ENCODE measurements around the gene SLC9A2.

Gene SLC9A2, protein sequence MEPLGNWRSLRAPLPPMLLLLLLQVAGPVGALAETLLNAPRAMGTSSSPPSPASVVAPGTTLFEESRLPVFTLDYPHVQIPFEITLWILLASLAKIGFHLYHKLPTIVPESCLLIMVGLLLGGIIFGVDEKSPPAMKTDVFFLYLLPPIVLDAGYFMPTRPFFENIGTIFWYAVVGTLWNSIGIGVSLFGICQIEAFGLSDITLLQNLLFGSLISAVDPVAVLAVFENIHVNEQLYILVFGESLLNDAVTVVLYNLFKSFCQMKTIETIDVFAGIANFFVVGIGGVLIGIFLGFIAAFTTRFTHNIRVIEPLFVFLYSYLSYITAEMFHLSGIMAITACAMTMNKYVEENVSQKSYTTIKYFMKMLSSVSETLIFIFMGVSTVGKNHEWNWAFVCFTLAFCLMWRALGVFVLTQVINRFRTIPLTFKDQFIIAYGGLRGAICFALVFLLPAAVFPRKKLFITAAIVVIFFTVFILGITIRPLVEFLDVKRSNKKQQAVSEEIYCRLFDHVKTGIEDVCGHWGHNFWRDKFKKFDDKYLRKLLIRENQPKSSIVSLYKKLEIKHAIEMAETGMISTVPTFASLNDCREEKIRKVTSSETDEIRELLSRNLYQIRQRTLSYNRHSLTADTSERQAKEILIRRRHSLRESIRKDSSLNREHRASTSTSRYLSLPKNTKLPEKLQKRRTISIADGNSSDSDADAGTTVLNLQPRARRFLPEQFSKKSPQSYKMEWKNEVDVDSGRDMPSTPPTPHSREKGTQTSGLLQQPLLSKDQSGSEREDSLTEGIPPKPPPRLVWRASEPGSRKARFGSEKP

DNA sequence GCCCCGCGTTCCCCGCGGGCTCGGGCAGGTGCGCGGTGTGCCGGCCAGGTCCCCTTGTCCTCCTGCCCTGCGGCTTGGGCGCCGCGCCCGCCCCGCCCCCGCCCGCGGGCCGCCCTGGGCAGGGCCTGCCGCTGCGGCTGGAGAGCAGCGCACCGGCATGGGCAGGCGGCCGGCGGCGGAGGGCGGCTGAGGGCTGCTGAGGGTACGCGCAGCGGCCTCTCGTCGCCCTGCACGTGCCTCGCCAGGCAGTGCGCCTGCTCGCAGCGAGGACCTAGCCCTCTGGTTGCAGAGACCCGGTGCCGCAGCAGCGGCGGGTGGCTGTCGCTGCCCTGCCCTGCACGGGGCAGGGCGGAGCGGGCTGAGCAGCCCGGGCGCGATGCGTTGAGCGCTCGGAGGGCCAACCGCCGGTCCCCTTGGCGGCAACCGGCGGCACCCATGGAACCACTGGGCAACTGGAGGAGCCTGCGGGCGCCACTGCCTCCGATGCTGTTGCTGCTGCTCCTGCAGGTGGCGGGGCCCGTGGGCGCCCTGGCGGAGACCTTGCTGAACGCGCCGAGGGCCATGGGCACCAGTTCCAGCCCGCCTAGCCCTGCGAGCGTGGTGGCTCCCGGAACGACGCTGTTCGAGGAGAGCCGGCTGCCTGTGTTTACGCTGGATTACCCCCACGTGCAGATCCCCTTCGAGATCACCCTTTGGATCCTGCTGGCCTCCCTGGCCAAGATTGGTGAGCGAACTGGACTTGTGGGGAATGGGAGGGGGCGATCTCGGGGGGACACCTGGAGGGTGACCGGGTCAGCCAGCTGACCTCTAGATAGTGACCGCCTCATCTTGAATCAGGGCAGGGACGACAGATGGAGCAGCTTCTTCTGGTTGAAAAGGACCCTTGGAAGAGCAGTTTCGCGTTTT is at the start of gene SLC9A2:
Gene SLC9A2, plus strand, starts transcription at position 140 of the 906 bp plus-strand sequence. Its CDS starts 296 bp downstream, at position 436.
- in situ Hi-C loops (cut with MboI; ENCODE audit: low sequenced_read_pairs), result loop anchor here (25.0 kb wide), 1 partner anchor 607 kb away; no protein-coding TSS in a partner anchor

DNA sequence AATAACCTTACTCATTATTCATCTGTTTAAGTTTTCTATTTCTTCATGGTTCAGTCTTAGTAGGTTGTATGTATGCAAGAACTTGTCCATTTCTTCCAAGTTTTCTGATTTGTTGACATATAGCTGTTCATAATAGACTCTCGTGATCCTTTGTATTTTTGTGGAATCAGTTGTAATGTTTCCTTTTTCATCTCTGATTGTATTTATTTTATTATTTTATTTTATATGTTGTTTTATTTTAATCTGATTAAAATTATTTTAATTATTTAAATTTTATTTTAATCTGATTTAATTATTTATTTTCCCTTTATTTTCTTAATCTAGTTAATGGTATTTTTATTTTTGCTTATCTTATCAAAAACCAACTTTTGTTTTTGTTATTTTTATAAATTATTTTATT is 43.5 kb upstream of the SLC9A2 start:
- in situ Hi-C loops (cut with MboI; ENCODE audit: low sequenced_read_pairs), result no loop called here

DNA sequence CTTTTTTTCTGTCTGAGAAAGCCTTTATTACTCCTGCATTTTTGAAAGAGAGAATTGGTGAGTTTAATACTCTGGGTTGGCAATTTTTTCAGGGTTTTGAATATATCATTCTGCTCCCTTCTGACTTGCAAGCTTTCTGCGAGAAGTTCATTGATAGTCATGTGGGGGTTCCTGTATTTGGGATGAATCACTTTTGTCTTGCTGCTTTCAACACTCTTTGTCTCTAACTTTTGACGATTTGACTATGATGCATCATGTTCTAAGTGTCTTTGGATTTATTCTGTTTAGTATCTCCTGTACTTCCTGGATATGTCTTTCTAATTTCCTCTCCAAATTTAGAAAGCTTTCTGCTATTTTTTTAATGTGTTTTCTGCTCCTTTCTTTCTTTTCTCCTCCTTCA is 41.0 kb upstream of the SLC9A2 start:
- in situ Hi-C loops (cut with MboI; ENCODE audit: low sequenced_read_pairs), result no loop called here

DNA sequence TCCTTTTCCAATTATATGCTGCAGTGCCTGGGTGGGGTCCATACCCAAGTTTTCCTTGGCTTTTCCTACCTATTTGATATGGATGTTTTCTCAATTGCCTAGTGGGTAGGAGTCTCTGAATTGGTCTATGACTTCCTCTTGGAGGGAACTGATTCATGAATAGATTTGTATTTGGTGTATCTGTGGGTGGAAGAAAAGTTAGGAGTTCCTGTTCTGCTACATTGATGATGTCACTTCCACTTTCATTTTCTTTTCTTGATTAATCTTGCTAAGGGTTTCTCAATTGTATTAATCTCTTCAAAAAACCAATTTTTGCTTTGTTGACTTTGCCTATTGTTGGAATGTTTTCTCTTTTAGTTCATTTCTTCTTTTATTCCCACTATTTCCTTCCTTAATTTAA is 37.4 kb upstream of the SLC9A2 start:
- in situ Hi-C loops (cut with MboI; ENCODE audit: low sequenced_read_pairs), result no loop called here

DNA sequence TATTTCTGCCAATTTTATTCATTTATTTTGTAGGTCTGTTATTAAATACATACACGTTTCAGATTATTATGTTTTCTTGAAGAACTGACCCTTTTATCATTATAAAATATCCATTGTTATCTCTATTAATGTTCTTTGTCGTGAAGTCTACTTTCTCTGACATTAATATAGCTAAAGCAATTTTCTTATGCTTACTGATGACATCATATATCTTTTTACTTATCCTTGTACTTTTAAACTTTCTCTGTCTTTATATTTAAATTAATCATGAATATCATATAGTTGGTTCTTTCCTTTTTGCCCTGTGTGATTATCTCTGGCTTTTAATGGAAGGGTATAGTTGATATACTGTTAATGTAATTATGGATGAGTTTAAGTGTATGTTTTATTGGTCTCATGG is 36.5 kb upstream of the SLC9A2 start:
- in situ Hi-C loops (cut with MboI; ENCODE audit: low sequenced_read_pairs), result no loop called here

DNA sequence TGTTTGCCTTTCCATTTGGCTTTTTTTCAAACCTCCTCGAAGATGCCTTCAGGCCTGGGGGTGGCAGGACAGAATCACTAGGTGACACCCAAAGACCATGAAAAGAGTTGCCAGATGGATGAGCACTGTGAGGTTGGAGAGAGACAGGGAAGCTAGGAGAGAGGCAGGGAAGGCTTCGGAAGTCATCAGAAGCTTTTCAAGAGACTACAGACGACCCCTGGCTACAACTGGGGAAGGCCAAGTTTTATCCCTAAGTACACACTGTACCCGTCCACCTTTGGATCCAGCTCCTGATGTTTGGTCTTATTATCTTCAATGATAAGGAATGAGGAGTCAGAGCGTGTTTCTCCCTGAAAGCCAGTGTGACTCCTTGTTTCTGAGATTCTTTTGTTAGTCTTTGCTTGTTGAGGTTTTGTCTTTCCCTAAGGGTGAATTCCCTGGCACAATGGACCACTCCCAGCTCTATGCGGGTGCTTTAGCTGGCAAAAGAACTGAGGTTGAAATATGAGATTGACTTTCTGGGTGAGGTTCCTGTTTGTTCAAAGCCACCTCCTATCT is 33.4 kb upstream of the SLC9A2 start:
- in situ Hi-C loops (cut with MboI; ENCODE audit: low sequenced_read_pairs), result no loop called here

DNA sequence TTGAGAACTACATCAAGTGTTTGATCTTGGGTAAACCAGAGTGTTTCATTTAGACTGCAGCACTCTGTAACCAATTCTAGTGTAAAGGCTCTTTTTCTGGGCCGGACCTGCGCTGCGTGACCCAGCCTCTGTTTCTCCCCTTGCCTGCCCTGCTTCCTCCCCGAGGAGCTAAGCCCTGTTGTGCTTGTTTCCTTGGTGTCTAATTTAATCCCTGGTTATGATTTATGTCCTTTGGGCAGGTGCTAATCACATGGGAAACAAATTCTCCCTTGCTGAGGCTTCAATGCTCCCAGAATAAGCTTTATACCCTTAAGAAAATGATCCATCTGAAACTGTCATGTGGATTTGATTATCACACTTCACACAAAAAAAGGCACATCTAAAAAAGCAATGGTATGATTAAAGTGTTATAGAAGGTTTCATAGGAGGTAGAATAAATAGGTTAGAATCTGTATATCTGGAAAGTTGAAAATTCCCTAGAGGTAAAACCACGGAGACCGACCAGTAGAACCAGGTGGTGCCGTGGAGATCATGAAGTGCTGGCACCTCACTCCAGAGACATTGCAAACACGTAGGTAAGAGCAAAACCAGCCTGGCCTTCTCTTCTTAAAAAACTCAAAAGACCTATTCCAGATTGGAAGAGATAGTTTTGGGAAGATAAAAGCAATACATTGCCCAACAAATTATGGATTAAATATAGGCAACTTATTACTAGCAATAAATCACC is 31.0 kb upstream of the SLC9A2 start:
- in situ Hi-C loops (cut with MboI; ENCODE audit: low sequenced_read_pairs), result no loop called here

DNA sequence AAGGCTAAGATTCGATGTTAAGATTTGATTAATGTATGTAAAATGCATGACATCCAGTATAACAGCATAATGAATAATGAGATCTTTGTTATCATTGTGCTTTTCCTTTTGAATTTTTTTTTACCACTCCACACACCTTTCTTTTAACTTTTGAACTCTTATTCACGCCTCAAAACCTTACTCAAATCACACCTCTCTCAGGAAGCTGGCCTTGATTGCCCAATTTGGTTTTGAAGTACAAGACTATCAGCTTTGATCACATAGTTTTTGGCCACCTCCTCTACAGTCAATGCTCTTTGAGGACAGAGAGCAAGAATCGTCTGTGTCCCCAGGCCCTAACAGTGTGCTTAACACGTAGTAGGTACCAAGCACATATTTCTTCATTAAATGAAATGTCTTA is 29.9 kb upstream of the SLC9A2 start:
- in situ Hi-C loops (cut with MboI; ENCODE audit: low sequenced_read_pairs), result no loop called here

DNA sequence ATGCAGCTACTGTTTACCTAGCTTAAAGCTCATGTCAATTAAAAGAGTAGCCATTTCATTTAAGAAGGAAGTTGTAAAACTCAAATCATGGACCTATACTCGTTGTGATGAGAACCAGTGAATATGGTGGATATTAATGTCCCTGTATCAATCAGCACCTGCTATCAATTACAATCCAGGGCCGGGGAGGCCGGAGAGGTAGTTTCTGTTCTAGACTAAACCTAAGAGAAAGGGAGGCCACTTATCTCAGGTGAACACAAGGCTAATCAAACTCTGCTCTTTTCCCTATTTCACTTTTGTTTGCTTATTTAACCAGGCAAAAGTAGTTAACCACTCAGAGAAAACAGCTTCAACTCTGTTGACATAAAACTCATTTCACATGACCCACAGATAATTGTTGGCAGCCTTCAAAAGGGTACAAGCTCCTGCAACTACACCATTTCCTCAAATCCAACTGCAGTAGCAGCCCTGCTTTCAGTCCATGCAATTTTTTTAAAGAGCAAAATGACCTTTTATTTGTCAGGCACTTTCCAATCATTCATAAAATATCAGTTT is 27.8 kb upstream of the SLC9A2 start:
- in situ Hi-C loops (cut with MboI; ENCODE audit: low sequenced_read_pairs), result loop anchor here (10.0 kb wide), 1 partner anchor 117 kb away; the partner anchor contains the start of gene SLC9A4

DNA sequence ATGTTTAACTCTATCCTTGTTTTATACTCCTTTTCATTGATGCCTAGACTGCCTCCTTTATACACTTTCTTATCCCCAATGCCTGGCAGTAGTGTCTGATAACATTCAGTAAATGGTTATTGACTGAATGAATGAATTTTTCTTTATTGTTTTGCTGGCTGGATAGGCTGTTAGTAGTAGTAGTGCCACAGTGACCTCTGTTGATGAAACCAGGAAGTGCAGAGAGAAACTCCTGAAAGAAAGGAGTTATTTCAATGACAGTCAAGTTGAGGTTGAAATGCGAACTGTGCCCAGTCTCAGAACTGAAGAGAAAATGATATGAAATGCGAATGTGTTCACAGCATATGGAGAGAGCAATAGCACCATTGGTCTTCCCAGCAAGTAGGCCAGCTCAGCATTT is 26.8 kb upstream of the SLC9A2 start:
- in situ Hi-C loops (cut with MboI; ENCODE audit: low sequenced_read_pairs), result loop anchor here (10.0 kb wide), 1 partner anchor 118 kb away; the partner anchor contains the start of gene SLC9A4

DNA sequence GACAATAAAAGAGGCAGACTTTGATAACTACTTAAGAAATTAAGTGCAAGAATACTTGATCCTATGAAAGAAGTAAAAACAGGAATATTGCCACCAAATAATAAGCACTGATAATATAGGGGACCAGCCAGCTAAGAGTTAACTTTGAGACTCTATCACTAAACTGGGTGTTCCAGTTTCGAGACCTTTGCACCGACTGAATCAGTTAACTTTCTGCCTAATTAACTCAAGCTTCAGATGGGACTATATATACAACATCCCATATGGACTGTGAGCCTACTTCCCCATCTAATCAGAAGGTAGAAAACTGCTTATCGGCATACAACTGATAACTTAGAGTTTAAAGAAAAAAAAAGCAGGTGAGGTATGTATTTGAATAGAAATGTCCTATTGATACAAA is 25.8 kb upstream of the SLC9A2 start:
- in situ Hi-C loops (cut with MboI; ENCODE audit: low sequenced_read_pairs), result loop anchor here (10.0 kb wide), 1 partner anchor 119 kb away; the partner anchor contains the start of gene SLC9A4

DNA sequence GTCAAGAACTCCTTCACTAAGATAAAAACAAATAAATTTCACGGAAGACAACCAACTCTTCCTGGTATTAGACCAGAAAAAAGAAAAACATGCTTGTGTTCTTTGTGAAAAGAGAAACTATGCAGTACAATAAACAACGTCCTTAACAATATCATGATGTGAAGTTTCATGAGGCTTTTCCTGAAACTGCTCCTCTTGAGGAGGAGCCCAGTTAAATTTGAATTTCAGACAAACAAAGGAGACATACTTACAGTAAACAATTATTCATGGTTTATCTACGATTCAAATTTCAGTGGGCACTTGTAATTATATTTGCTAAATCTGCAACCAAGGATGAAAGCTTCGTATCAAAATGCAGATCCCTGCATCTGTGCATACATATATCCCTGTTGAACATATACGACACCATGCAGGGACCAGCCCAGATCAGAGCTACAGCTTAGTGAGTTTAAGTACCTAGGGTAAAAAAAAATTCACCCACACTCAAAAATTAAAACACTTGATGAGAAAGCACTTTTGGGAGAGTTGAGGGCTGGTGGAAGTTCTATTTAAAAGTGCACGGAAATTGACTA is 24.8 kb upstream of the SLC9A2 start:
- in situ Hi-C loops (cut with MboI; ENCODE audit: low sequenced_read_pairs), result loop anchor here (10.0 kb wide), 1 partner anchor 120 kb away; the partner anchor contains the start of gene SLC9A4

DNA sequence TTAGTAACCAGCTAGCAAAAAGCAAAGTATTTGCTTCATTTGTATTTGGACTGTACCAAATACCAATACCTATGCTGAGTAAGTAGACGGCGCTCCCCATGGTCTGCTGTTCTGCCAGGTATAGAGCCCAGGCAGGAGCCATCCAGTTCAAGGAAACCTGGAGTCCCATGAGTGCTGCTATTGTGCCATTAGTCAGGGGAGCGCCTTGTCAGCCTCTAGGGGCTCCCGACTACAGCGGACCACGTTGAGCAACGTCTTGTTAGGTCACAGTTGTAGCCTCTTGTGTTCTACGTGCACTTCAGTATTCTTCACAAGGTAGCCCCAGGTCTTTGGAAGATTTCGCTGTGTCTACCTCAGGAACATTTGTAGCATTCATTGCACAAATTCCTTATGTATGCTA is 21.6 kb upstream of the SLC9A2 start:
- in situ Hi-C loops (cut with MboI; ENCODE audit: low sequenced_read_pairs), result loop anchor here (10.0 kb wide), 1 partner anchor 123 kb away; the partner anchor contains the start of gene SLC9A4

DNA sequence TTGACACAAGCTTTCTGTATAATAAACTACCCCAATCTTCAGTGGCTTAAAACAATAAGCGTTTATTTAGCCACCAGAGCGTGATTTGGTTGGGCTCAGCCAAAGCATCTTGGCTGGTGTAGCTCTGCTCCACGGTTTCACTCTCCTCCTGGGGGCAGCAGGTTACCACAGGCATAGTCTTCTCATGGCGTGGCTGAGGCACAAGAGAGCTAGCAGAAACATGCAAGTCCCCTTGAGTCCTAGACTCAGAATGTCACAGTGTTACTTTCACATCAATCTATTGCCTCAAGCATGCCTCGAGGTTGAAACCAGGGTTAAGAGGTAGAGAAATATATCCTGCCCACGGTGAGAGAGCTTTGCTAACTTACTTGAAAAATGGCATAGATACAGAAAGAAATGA is 19.9 kb upstream of the SLC9A2 start:
- in situ Hi-C loops (cut with MboI; ENCODE audit: low sequenced_read_pairs), result loop anchor here (10.0 kb wide), 1 partner anchor 125 kb away; the partner anchor contains the start of gene SLC9A4

DNA sequence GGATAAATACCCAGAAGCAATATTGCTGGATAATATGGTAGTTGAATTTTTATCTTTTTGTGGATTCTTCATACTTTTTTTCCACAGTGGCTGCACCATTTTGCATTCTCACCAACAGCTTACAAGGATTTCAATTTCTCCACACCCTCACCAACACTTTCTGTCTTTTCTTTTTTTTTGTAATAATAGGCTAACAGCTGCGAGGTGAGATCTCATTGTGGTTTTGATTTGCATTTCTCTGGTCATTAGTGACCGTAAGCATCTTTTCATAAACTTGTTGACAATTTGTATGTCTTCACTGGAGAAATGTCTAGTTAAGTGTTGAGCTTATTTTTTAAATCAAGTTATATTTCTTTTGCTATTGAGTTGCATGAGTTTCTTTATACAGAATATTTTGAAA is 17.6 kb upstream of the SLC9A2 start:
- in situ Hi-C loops (cut with MboI; ENCODE audit: low sequenced_read_pairs), result loop anchor here (25.0 kb wide), 1 partner anchor 589 kb away; no protein-coding TSS in a partner anchor

DNA sequence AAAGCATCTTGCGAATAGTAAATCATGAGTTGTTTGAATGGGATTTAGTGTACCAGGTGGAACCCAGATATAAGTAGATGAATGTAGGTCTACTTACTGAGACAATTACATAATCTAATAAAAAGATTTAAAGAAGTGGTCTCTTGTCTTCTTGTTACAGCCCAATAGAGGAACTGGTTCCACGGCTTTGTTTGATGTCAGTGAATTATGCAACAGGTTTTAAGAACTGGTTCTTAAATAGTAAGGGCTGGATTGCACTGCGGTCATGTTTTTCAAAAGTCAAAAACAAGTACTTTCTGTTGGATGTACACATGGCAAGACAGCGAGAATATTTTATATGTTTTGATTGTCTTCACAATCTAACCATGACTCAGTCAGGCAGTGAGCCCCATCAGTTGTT is 15.4 kb upstream of the SLC9A2 start:
- in situ Hi-C loops (cut with MboI; ENCODE audit: low sequenced_read_pairs), result loop anchor here (25.0 kb wide), 1 partner anchor 592 kb away; no protein-coding TSS in a partner anchor

DNA sequence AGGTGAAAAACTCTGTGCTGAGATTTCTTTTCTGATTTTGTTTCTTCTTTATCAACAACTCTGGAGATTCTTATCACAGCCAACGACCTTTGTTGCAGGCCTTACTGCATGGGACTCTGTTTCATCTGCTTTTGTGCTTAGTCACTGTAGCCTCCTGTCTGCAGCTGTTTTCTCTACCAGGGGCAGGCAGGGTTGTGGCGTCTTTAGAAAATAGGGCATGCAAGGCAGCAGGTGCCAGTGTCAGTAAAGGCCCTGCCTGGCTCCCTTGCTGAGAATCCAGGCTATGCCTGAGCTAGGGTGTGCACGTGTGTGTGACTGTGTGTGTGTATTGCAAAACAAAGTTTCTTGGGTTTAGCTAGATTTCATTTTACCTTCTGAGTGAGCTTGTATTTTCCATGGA is 14.6 kb upstream of the SLC9A2 start:
- in situ Hi-C loops (cut with MboI; ENCODE audit: low sequenced_read_pairs), result loop anchor here (25.0 kb wide), 1 partner anchor 592 kb away; no protein-coding TSS in a partner anchor

DNA sequence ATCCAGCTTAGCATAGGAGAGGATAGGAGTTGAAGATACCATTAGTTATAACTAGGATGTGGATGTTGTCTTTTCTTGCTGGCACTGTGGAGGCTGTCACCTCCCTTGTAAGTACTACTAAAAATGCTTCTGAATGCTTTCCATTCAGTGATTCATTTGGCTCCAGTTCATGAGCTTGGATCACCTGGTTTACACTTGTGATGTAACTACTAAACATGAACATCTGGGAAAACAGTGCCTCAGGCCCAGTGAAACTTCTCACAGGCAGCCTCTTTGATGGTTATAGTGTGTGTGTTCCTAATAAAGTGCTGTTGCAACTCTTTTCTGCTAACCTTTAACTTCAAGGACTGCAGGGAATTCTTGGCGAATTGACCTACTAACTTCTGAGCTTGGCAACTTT is 13.0 kb upstream of the SLC9A2 start:
- in situ Hi-C loops (cut with MboI; ENCODE audit: low sequenced_read_pairs), result loop anchor here (25.0 kb wide), 1 partner anchor 594 kb away; no protein-coding TSS in a partner anchor
